ENCODE measurements around the gene SOX6.
"Not testable (repeated sequence)": the region's sequence is repeated elsewhere in the genome, so short reads cannot be mapped to it uniquely, and the experiment has no call there.

Gene SOX6

GRCh38 chr11:16095756-16096155 is 260.6 kb downstream of the SOX6 start:
- H3K27me3 Mint-ChIP-seq, result no peaks in the 10 kb centered on the region
- H3K4me1 Mint-ChIP-seq (ENCODE audit: low read depth), result no peaks in the 10 kb centered on the region
- H3K27ac Mint-ChIP-seq, result no peak overlapping the region
- H3K9me3 Mint-ChIP-seq, result no peaks in the 10 kb centered on the region
- H3K4me3 Mint-ChIP-seq, result no peak overlapping the region
- DNase-seq, result no peak
- H3K36me3 Mint-ChIP-seq (ENCODE audit: low read depth), result no peaks in the 10 kb centered on the region

GRCh38 chr11:16093889-16094653 is 262.3 kb downstream of the SOX6 start:
- H3K27me3 Mint-ChIP-seq, result no peaks in the 10 kb centered on the region
- no peak for DNase-seq
- H3K9me3 Mint-ChIP-seq, result no peaks in the 10 kb centered on the region
- H3K4me3 Mint-ChIP-seq, result no peak overlapping the region
- no peak overlapping the region for H3K27ac Mint-ChIP-seq
- H3K4me1 Mint-ChIP-seq (ENCODE audit: low read depth), result no peaks in the 10 kb centered on the region
- no peaks in the 10 kb centered on the region for H3K36me3 Mint-ChIP-seq (ENCODE audit: low read depth)

- DNase-seq, result no peak
- no peaks in the 10 kb centered on the region for H3K27me3 Mint-ChIP-seq
- H3K27ac Mint-ChIP-seq, result no peak overlapping the region
- H3K4me1 Mint-ChIP-seq (ENCODE audit: low read depth), result no peaks in the 10 kb centered on the region
- H3K36me3 Mint-ChIP-seq (ENCODE audit: low read depth), result no peaks in the 10 kb centered on the region
- H3K9me3 Mint-ChIP-seq, result no peaks in the 10 kb centered on the region
- no peak overlapping the region for H3K4me3 Mint-ChIP-seq
Observed at GRCh38 chr11:16091862-16092261, 264.5 kb downstream of the SOX6 start.

GRCh38 chr11:16089481-16089880 is 266.9 kb downstream of the SOX6 start:
- Mint-ChIP-seq H3K4me3 (no peak overlapping the region), H3K4me1 (ENCODE audit: low read depth) (no peaks in the 10 kb centered on the region), H3K9me3 (no peaks in the 10 kb centered on the region), H3K27me3 (no peaks in the 10 kb centered on the region), H3K36me3 (ENCODE audit: low read depth) (no peaks in the 10 kb centered on the region), H3K27ac (no peak overlapping the region)
- DNase-seq, result no peak

GRCh38 chr11:16088774-16089173 is 267.6 kb downstream of the SOX6 start:
- no peak overlapping the region for H3K4me3 Mint-ChIP-seq
- no peak overlapping the region for H3K27ac Mint-ChIP-seq
- H3K4me1 Mint-ChIP-seq (ENCODE audit: low read depth), result no peaks in the 10 kb centered on the region

GRCh38 chr11:16087886-16088285 is 268.5 kb downstream of the SOX6 start:
- Mint-ChIP-seq H3K27me3 (no peaks in the 10 kb centered on the region), H3K36me3 (ENCODE audit: low read depth) (no peaks in the 10 kb centered on the region), H3K4me1 (ENCODE audit: low read depth) (no peaks in the 10 kb centered on the region), H3K4me3 (no peak overlapping the region), H3K27ac (no peak overlapping the region), H3K9me3 (no peaks in the 10 kb centered on the region)
- DNase-seq, result no peak

More at GRCh38 chr11:16088774-16089173, 267.6 kb downstream of the SOX6 start:
- Mint-ChIP-seq H3K27me3 (no peaks in the 10 kb centered on the region), H3K36me3 (ENCODE audit: low read depth) (no peaks in the 10 kb centered on the region), H3K9me3 (no peaks in the 10 kb centered on the region)
- no peak for DNase-seq

- no peaks in the 10 kb centered on the region for H3K36me3 Mint-ChIP-seq (ENCODE audit: low read depth)
- no peak for DNase-seq
- H3K4me3 Mint-ChIP-seq, result no peak overlapping the region
- no peaks in the 10 kb centered on the region for H3K9me3 Mint-ChIP-seq
- no peak overlapping the region for H3K27ac Mint-ChIP-seq
- no peaks in the 10 kb centered on the region for H3K27me3 Mint-ChIP-seq
- H3K4me1 Mint-ChIP-seq (ENCODE audit: low read depth), result no peaks in the 10 kb centered on the region
Observed at GRCh38 chr11:16086229-16086819, 270.0 kb downstream of the SOX6 start.

GRCh38 chr11:16082095-16083055 is 274.0 kb downstream of the SOX6 start:
- Mint-ChIP-seq H3K36me3 (ENCODE audit: low read depth) (no peaks in the 10 kb centered on the region), H3K27me3 (no peaks in the 10 kb centered on the region), H3K27ac (no peak overlapping the region), H3K4me1 (ENCODE audit: low read depth) (no peaks in the 10 kb centered on the region), H3K9me3 (peaks cover 8% of the 10 kb centered on the region), H3K4me3 (no peak overlapping the region)
- DNase-seq, result no peak

GRCh38 chr11:16081382-16082094 is 274.8 kb downstream of the SOX6 start:
- H3K4me1 Mint-ChIP-seq (ENCODE audit: low read depth), result no peaks in the 10 kb centered on the region
- no peaks in the 10 kb centered on the region for H3K36me3 Mint-ChIP-seq (ENCODE audit: low read depth)
- no peak for DNase-seq
- no peak overlapping the region for H3K4me3 Mint-ChIP-seq
- no peak overlapping the region for H3K27ac Mint-ChIP-seq
- H3K27me3 Mint-ChIP-seq, result no peaks in the 10 kb centered on the region
- peaks cover 13% of the 10 kb centered on the region for H3K9me3 Mint-ChIP-seq

- Mint-ChIP-seq H3K9me3 (peaks cover 15% of the 10 kb centered on the region), H3K4me3 (no peak overlapping the region), H3K27ac (no peak overlapping the region), H3K4me1 (ENCODE audit: low read depth) (no peaks in the 10 kb centered on the region), H3K36me3 (ENCODE audit: low read depth) (no peaks in the 10 kb centered on the region), H3K27me3 (no peaks in the 10 kb centered on the region)
- DNase-seq, result no peak
Observed at GRCh38 chr11:16080688-16081381, 275.5 kb downstream of the SOX6 start.

GRCh38 chr11:16078936-16079335 is 277.4 kb downstream of the SOX6 start:
- peaks cover 22% of the 10 kb centered on the region for H3K9me3 Mint-ChIP-seq
- H3K27ac Mint-ChIP-seq, result no peak overlapping the region
- H3K27me3 Mint-ChIP-seq, result no peaks in the 10 kb centered on the region
- no peak overlapping the region for H3K4me3 Mint-ChIP-seq
- H3K4me1 Mint-ChIP-seq (ENCODE audit: low read depth), result no peaks in the 10 kb centered on the region
- no peak for DNase-seq
- H3K36me3 Mint-ChIP-seq (ENCODE audit: low read depth), result no peaks in the 10 kb centered on the region

GRCh38 chr11:16070573-16070972 is 285.8 kb downstream of the SOX6 start:
- Mint-ChIP-seq H3K4me1 (ENCODE audit: low read depth) (no peaks in the 10 kb centered on the region), H3K36me3 (ENCODE audit: low read depth) (no peaks in the 10 kb centered on the region), H3K27me3 (no peaks in the 10 kb centered on the region), H3K27ac (no peak overlapping the region), H3K4me3 (no peak overlapping the region), H3K9me3 (peaks cover 14% of the 10 kb centered on the region)
- DNase-seq, result no peak

- not testable (repeated sequence) for H3K36me3 Mint-ChIP-seq (ENCODE audit: low read depth); H3K4me3 Mint-ChIP-seq; DNase-seq; H3K27me3 Mint-ChIP-seq; H3K4me1 Mint-ChIP-seq (ENCODE audit: low read depth); H3K27ac Mint-ChIP-seq; H3K9me3 Mint-ChIP-seq
Observed at GRCh38 chr11:16067268-16067667, 289.1 kb downstream of the SOX6 start.

- no peak for DNase-seq
- Mint-ChIP-seq H3K27ac (no peak overlapping the region), H3K27me3 (no peaks in the 10 kb centered on the region), H3K9me3 (peaks cover 2% of the 10 kb centered on the region), H3K36me3 (ENCODE audit: low read depth) (no peaks in the 10 kb centered on the region), H3K4me3 (no peak overlapping the region), H3K4me1 (ENCODE audit: low read depth) (no peaks in the 10 kb centered on the region)
Observed at GRCh38 chr11:16059332-16059731, 297.0 kb downstream of the SOX6 start.
